Measurements from ENCODE around the gene HDAC6.
"Not testable (repeated sequence)": the region's sequence is repeated elsewhere in the genome, so short reads cannot be mapped to it uniquely, and the experiment has no call there.

The HDAC6 gene

DNA sequence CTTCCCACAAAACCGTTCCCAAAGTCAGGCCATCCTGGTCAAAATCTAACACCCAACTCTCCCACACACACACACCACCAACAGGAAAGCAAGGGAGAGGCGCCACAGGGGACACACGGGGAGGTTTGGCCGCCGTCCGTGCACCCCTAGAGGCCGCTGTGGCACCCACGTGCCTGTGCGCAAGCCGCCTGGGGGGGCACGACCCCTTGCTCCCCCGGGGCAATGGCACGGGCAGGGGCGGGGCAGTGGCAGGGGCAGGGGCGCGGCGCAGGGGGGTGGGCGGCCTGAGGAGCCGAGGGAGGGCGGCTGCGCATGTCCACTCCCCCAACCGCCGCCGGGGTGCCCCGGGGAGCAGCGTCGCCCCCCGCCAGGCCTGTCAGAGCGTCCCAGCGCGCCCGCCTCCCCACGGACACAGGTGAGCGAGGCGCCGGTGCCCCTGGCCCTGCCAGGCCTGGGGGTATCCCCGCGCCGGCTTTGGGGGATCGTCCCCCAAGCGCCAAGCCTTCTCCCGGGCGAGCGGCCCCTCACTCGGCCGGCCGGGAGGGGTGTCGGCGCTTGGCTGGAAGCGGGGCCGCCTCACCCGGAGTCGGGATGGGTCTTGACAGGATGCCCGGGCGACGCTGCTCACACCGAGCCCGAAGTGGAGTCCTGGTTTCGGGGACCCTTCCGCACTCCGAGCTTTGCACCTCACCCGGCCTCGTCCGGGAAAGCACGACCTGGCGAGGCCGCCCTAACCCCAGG, 24.4 kb downstream of the HDAC6 start, which contains the start of gene ERAS:
ERAS (plus strand) TSS at position 379 of the 741 bp plus-strand sequence. CDS start 2,611 bp downstream, outside the sequence.
- DNase-seq (ENCODE audit: low spot score), result no peak

DNA sequence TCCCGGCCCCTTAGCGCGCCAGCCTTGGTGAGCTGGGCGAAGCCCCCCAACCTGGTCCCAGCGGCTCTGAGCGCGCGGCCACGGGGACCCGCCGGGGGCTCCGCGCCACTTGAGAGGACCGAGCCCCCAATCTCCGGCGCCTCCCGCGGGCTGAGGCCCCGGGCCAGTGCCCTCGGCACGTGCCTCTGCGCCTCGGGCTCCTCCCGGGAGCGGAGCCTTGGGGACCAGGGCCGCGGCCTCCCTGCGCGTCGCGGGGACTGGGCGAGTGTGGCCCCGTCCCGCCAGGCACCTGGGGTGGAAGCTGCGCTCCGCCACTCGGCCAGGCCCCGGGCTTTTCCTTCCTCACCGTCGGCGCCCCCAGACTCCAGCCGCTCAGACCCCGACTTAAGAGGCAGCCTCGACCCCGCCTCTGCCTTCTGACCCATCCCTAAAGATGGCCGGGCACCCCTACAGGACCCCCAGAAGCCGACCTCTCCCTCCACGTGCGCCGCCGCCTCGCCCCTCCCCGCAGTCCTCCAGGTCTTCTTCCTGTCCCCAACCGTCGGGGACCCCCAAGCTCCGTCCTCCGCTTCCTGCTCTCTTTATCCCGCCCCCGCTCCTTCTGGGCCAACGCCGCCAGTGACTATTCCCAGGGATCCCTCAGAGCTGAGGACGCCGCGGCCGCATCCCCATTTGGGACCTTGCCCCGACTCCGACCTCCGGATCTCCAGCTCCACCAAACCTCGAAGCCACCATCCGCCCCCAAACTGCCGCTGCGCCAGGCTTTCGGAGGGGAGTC, 25.2 kb downstream of the HDAC6 start:
- DNase-seq (ENCODE audit: low spot score), result no peak

DNA sequence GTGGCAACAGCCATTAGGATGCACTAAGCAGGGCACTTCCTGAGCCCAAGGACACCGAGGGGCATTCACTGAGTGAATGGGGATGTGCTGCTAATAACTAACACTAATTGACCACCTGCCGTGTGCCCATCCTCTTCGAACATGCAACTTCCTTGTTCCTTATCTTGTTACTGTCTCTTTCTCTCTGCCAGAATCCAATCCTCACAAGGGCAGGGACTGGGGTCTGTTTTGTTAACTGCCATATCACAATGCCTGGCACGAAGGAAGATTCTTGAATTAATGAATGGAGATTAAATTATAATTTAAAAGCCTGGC, 25.7 kb downstream of the HDAC6 start:
- DNase-seq (ENCODE audit: low spot score), result no peak

DNA sequence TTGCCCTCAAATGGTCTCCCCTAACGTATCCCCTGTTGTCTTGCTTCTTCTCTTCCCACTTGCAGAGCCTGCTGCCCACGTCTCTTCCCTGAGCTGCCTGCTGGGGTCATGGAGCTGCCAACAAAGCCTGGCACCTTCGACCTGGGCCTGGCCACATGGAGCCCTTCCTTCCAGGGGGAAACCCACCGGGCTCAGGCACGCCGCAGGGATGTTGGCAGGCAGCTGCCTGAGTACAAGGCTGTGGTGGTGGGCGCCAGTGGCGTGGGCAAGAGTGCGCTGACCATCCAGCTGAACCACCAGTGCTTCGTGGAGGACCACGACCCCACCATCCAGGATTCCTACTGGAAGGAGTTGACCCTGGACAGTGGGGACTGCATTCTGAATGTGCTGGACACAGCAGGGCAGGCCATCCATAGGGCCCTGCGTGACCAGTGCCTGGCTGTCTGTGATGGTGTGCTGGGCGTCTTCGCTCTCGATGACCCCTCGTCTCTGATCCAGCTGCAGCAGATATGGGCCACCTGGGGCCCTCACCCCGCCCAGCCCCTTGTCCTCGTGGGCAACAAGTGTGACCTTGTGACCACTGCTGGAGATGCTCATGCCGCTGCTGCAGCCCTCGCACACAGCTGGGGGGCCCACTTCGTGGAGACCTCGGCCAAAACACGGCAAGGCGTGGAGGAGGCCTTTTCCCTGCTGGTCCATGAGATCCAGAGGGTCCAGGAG, 27.3 kb downstream of the HDAC6 start:
- no peak for DNase-seq (ENCODE audit: low spot score)

DNA sequence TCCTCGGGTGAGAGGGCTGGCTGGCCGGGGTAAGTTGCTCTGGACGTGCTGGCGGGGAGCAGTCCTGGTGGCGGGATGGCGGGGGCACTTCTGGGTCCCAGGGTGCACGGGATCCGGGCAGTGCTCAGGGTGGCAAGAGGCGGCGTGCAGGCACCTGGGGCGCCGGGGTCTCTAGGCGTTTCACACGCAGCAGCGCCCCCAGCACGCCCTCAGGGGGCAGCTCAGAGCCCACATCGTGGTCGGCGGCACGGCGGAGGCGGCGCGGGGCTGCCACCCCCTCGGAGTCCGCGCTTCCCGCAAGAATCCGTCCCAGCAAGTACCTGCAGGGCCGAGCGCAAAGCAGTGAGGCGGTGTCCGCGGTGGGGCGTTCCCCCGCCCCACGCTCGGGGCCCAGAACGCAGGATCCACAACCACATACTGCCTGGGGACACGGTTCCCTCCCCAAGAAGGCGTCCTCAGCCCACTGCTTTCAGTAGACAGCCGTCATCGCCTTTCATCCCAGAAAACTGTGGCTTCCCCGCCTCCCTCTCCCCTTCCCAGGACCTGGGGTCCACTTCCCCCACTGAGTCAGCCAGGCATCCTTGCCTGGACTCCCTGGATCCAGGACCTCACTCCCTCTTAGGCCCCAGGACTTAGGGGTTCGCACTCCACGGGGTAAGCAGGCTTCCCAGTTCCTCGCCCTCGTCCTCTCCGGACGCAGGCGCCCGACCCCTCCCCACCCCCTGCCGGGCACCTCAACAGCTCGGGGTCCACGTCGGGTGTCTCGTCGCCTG, 29.5 kb downstream of the HDAC6 start:
- no peak for DNase-seq (ENCODE audit: low spot score)

DNA sequence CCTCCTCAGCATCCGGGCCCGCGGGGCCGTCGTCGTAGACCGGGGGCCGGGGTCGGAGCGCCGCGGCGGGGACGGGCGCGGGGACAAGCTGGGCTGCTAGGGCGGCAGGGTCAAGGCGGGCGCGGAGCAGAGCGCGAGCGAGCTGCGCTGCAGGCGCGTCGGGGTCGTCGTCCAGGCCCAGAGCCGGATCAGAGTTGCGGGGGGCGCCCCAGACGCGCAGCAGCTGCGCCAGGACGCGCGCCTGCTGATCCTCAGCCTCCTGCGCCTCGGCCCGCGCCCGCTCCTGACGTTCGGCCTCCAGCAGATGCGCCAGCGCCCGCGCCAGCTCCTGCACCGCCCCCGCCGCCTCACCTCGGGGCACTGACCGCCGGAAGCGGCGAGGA, 30.0 kb downstream of the HDAC6 start:
- no peak for DNase-seq (ENCODE audit: low spot score)

DNA sequence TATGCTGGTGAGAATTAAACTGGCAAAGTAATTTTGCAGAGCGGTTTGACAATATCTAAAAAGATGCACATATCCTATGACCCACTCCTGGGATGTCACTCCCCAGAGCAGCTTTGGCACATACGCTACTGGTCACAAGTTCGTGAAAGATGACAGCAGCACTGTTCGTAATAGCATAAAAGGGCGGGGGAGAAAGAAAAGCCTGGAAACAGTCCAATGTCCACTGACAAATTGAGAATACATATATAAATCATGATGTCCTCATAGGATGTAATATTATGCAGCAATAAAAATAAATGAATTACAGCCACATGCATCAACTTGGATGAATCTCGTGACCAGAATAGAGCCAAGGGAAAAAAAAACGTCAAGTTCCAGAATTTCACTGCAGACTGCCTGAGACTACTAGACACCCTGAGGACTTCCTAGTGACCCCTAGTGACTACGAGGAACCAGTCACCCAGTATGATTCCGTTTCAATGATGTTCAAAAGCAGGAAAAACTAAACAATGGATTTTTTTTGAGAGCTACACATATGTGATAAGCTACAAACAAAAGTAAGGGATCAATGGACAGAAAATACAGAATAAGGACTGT, 31.8 kb downstream of the HDAC6 start:
- peak; percentile 70 for DNase-seq (ENCODE audit: low spot score)

DNA sequence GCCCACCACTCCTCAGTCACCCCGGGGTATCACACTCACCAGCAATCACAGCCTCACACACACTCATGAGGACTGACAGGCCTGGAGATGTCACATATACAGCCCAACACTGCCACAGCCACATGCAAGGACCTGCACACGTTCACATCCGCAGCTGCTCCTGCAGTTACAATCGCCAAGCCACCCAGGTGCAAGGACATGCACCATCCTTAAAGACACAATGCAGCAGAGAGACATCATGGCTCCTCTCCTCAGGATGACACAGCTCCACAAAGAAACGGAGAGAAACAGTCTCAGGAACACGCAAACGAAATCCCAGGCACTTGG, 32.5 kb downstream of the HDAC6 start:
- no peak for DNase-seq (ENCODE audit: low spot score)

DNA sequence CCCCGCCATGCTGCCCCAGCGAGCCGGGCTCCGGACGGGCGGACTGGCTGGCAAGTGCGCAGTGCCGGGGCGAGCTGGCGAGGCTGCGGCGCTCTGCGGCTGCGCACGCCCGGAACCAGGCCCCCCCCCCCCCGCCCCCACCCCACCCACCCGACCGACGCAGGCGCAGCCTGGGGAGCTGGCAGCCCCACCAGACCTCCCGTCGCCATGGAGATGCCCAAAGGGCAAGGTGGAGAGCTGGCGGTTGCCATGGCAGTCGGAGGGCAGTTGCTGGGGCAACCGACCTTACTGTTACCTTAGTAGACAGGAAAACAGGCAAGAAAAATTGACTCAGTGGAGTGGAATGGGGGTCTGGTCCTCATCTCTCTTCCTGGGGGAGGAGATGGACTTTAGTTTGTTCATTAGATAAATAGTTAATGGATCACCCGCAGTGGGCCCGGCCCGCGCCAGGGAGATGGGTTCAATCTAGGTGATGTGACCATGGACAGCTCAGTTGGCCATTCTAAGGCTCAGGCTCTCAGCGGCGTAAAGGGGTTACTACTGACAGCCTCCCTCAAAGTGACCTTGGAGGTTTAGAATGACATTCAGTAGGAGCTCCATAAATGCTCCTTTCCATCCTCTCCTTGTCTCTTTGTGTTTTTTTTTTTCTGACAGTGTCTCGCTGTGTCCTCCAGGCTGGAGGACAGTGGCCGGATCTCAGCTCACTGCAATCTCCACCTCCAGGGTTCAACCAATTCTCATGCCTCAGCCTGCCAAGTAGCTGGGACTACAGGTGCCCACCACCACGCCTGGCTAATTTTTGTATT, 33.9 kb downstream of the HDAC6 start, which contains the start of gene PCSK1N:
PCSK1N (minus strand) TSS at position 87 of the 806 bp plus-strand sequence; CDS start at position 9, 78 bp downstream.
- DNase-seq (ENCODE audit: low spot score), result no peak

DNA sequence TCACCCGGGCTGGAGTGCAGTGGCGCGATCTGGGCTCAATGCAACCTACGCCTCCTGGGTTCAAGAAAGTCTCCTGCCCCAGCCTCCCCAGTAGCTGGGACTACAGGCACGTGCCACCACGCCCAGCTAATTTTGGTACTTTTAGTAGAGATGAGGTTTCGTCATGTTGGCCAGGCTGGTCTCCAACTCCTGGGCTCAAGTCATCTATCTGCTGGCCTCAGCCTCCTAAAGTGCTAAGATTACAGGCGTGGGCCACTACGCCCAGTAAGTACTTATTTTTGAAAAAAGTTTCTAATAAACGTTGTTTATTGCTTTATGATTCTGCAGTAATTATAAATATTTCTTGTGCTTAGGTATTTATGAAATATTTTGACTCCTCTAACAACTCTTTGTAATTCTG, 37.8 kb downstream of the HDAC6 start:
- no peak for DNase-seq (ENCODE audit: low spot score)

DNA sequence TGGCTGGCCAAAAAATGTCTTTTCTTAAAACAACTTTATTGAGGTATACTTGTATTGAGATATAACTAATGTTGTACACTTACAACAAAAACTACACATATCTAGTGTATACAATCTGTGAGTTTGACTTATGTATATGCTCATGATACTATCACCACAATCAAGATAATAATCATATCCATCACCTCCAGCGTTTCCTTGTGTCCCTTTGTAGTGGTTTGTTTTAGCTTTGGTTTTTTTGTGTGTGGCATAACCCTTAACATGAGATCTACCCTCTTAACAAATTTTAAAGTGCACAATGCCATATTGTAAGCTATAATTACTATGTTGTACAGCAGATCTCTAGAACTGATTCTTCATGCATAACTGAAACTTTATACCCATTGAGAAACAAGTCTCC, 47.0 kb downstream of the HDAC6 start:
- DNase-seq (ENCODE audit: low spot score), result no peak

DNA sequence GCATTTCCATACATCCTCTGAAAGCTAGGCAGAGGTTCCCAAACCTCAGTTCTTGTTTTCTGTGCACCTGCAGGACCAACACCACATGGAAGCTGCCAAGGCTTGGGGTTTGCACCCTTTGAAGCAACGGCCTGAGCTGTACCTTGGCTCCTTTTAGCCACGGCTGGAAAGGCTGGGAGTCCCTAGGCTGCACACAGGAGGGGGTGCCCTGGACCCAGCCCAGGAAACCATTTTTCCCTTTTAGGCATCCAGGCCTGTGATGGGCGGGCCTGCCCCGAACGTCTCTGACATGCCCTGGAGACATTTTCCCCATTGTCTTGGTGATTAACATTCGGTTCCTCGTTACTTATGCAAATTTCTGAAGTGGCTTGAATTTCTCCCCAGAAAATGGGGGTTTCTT, 51.0 kb downstream of the HDAC6 start:
- no peak for DNase-seq (ENCODE audit: low spot score)

DNA sequence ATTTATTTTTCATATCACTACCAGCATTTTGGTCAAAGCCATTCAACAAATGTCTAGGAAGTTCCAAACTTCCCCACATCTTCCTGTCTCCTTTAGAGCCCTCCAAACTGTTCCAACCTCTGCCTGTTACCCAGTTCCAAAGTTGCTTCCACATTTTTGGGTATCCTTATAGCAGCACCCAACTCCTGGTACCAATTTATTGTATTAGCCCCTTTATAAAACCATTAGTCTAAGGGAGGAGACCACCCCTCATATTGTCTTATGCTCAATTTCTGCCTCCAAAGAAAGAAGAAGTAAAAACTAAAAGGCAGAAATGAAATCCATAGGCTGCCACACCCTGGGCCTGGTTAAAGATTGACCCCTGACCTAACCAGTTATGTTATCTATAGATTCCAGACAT, 51.6 kb downstream of the HDAC6 start:
- DNase-seq (ENCODE audit: low spot score), result not testable (repeated sequence)

DNA sequence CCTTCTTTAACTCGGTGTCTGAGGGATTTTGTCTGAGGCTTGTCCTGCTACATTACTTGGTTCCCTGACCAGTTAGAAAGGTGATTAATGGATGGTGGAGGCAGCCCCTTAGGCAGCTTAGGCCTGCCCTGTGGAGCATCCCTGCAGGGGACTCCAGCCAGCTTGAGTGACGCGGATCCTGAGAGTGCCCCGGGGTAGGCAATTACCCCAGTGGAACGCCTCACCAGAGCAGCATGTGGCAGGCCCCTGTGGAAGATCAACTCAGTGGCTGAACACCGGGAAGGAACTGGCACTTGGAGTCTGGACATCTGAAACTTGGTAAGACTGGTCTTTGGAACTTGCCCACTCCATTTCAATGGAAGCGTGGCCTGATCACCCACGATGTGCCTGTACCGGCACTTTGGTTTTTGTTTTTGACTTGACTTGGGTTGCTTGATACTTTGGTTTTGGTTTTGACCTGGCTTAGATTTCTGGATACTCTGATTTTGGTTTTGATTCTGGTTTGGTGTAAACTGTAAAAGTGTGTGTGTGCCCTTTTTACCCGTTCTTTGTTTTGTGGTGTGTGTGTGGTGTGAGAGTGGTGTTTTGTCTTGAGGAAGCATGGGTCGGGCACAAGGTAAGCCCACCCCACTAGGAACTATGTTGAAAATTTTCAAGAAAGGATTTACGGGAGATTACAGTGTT, 52.4 kb downstream of the HDAC6 start:
- not testable (repeated sequence) for DNase-seq (ENCODE audit: low spot score)

DNA sequence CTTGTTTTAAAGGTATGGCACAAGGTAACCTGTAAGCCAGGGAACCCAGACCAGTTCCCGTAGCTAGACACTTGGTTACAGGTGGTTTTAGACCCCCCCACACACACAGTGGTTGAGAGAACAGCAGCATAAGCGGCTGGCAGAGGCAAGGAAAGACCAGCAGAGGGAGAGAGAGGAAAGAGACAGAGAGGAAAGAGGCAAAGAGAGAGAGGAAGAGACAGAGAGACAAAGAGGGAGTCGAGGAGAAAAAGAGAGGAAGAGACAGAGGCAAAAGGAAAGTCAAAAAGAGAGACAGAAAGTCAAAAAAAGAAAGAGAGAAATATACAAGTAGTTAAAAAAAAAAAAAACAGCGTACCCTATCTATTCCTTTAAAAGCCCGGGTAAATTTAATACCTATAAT, 53.0 kb downstream of the HDAC6 start:
- no peak for DNase-seq (ENCODE audit: low spot score)

DNA sequence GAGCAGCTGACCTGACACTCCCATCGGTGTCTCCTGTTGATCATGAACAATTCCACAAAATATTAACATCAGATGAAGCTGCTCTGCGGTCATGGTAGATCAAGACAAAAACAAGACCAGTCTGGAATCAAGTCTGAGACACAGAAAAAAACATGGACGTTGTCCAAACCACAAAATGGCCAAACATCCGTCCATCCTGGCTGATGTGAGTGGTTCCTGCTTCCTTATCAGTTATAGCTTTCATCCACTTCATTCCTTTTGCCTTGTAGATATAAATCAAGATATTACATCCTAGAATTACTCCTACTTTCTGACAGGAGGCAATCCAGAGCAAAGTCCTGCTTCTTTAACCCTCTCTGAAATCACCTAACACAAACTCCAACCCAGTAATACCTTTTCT, 62.3 kb downstream of the HDAC6 start:
- DNase-seq (ENCODE audit: low spot score), result no peak

DNA sequence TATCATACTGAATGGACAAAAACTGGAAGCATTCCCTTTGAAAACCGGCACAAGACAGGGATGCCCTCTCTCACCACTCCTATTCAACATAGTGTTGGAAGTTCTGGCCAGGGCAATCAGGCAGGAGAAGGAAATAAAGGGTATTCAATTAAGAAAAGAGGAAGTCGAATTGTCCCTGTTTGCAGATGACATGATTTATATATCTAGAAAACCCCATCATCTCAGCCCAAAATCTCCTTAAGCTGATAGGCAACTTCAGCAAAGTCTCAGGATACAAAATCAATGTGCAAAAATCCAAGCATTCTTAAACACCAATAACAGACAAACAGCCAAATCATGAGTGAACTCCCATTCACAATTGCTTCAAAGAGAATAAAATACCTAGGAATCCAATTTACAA, 70.2 kb downstream of the HDAC6 start:
- DNase-seq (ENCODE audit: low spot score), result not testable (repeated sequence)
